ENCODE data around the gene TAC1. TPM values are rescaled to one million over a fixed set of nuclear protein-coding genes. Genes with fewer than 3 reads are reported as not detected.

Gene TAC1, protein sequence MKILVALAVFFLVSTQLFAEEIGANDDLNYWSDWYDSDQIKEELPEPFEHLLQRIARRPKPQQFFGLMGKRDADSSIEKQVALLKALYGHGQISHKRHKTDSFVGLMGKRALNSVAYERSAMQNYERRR
- total RNA-seq: not detected in 2 replicates

DNA sequence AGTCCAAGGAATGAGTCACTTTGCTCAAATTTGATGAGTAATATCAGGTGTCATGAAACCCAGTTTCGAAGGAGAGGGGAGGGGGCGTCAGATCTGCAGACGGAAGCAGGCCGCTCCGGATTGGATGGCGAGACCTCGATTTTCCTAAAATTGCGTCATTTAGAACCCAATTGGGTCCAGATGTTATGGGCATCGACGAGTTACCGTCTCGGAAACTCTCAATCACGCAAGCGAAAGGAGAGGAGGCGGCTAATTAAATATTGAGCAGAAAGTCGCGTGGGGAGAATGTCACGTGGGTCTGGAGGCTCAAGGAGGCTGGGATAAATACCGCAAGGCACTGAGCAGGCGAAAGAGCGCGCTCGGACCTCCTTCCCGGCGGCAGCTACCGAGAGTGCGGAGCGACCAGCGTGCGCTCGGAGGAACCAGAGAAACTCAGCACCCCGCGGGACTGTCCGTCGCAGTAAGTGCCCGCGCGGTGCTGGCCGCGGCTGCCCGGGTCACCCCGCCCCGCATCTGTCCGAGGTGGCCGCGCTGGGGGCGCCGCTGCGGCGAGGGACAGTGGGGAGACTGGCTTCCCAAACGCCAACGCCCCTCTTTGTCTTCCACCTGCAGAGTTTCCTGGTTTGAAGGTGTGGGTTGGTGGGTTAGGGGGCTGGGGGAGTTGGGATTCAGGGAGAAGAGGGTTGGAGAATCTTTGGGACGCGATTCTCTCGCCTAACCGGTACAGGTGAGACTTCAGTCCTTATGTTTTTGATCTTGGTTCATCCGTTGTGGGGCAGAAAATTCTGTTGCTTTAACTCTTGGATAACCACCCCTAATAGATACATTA is at the start of gene TAC1:
TAC1 (plus strand) TSS at position 351 of the 829 bp plus-strand sequence. CDS start 527 bp downstream, outside the sequence.

Other genes with a start within 250 kb of the TAC1 start
- gene ASNS, start 140.3 kb downstream of the TAC1 start, total RNA-seq: 23.1 and 28.1 TPM in 2 replicates